Keratinocyte (primary cell): ENCODE measurements around the gene OR51M1. TPM values are rescaled to one million over a fixed set of nuclear protein-coding genes. Genes with fewer than 3 reads are reported as not detected.

Experiments used
- DNase-seq: peaks from one replicate; pipeline ENCODE4 v3.0.0-alpha.2; 2011; ENCODE audit warnings: low read depth, missing footprints, low spot score
- FAIRE-seq: peaks from 2 replicates; lab custom pipeline; 2011; peaks lifted over from hg19 to GRCh38; lab: Jason Lieb, UNC
- H2AFZ ChIP-seq: 2 replicates; pipeline ENCODE4 v1.6.0; 2012; ENCODE audit warnings: low read length, control low read depth, inconsistent platforms; ENCODE audit not compliant: control insufficient read depth
- H3K27ac ChIP-seq: 2 replicates; pipeline ENCODE4 v1.5.1; 2011; ENCODE audit warnings: low read length; ENCODE audit not compliant: control insufficient read depth, insufficient read depth
- H3K27me3 ChIP-seq: 3 replicates; pipeline ENCODE4 v1.6.0; 2011; ENCODE audit warnings: low read length; ENCODE audit not compliant: control insufficient read depth, insufficient read depth; ENCODE audit errors: extremely low read depth
- H3K36me3 ChIP-seq, 2 experiments: 2 replicates in 1 of 2; 3 replicates in 1 of 2; pipeline ENCODE4 v1.5.1; 2011; ENCODE audit warnings: low read length in 2 of 2, mild to moderate bottlenecking in 1 of 2; ENCODE audit not compliant: control insufficient read depth in 2 of 2, insufficient read depth in 2 of 2; ENCODE audit errors: extremely low read depth in 1 of 2
- H3K4me1 ChIP-seq: 3 replicates; pipeline ENCODE4 v1.5.1; 2011; ENCODE audit warnings: low read length; ENCODE audit not compliant: control insufficient read depth, insufficient read depth; ENCODE audit errors: extremely low read depth
- H3K4me2 ChIP-seq: 3 replicates; pipeline ENCODE4 v1.6.0; 2011; ENCODE audit warnings: low read depth, low read length; ENCODE audit not compliant: control insufficient read depth, insufficient read depth; ENCODE audit errors: extremely low read depth
- H3K4me3 ChIP-seq, 3 experiments: fragments of 200-600 bp in 1 of 3; sonication (generic) in 1 of 3; 2 replicates in 2 of 3; 3 replicates in 1 of 3; pipeline ENCODE4 v1.5.1; 2011 to 2016; ENCODE audit warnings: low read length in 3 of 3, mild to moderate bottlenecking in 3 of 3, control low read depth in 2 of 3, inconsistent platforms in 1 of 3, low read depth in 1 of 3, mixed read lengths in 1 of 3, mixed run types in 1 of 3, moderate library complexity in 1 of 3; ENCODE audit not compliant: control insufficient read depth in 2 of 3, insufficient read depth in 2 of 3; ENCODE audit errors: extremely low read depth in 1 of 3
- H3K79me2 ChIP-seq: 2 replicates; pipeline ENCODE4 v1.6.0; 2012; ENCODE audit warnings: low read length; ENCODE audit not compliant: control insufficient read depth, insufficient read depth
- H3K9ac ChIP-seq: 3 replicates; pipeline ENCODE4 v1.6.0; 2011; ENCODE audit warnings: low read length; ENCODE audit not compliant: control insufficient read depth, insufficient read depth; ENCODE audit errors: extremely low read depth
- H3K9me1 ChIP-seq: 3 replicates; pipeline ENCODE4 v1.6.0; 2011; ENCODE audit warnings: low read length; ENCODE audit not compliant: control insufficient read depth, insufficient read depth; ENCODE audit errors: extremely low read depth
- H3K9me3 ChIP-seq: 2 replicates; pipeline ENCODE4 v1.5.1; 2012; ENCODE audit warnings: low read depth, low read length; ENCODE audit not compliant: control insufficient read depth
- H4K20me1 ChIP-seq: 3 replicates; pipeline ENCODE4 v1.6.0; 2011; ENCODE audit warnings: low read length; ENCODE audit not compliant: control insufficient read depth, insufficient read depth; ENCODE audit errors: extremely low read depth
- CTCF ChIP-seq, 3 experiments: IDR thresholded peaks in 1 of 3; conservative IDR thresholded peaks in 1 of 3; optimal IDR thresholded peaks in 1 of 3; 2 replicates in 2 of 3; 3 replicates in 1 of 3; pipeline versions ENCODE3 to v1.5.1; 2011; ENCODE audit warnings: low read length in 3 of 3, mild to moderate bottlenecking in 3 of 3, moderate library complexity in 2 of 3, control low read depth in 1 of 3, inconsistent platforms in 1 of 3; ENCODE audit not compliant: insufficient read depth in 2 of 3; ENCODE audit errors: extremely low read depth in 1 of 3
- EZH2 ChIP-seq: IDR thresholded peaks from one replicate; pipeline ENCODE4 v1.6.1; 2012; ENCODE audit warnings: inconsistent platforms, mild to moderate bottlenecking, low read length, moderate library complexity
- dilution Hi-C: fragments of 300-500 bp; cut with MboI; formaldehyde crosslinking; loops from one replicate; pipeline ENCODE4 v1.7.0; 2020; ENCODE audit warnings: low sequenced_read_pairs; ENCODE audit not compliant: extremely low pct_ligation_motif_present
- polyA plus RNA-seq, 5 experiments: library from polyadenylated mRNA; depleted of rRNA in 3 of 5; stranded (reverse) in 3 of 5; stranded (forward) in 1 of 5; unstranded in 1 of 5; fragments of >200 nt; gene quantifications; 1 replicate in 1 of 5; 2 replicates in 3 of 5; 3 replicates in 1 of 5; pipeline versions ENCODE4 v1.2.1 to v1.2.3, GENCODE V29; 2011 to 2012; ENCODE audit warnings: missing spikeins in 2 of 5, low read depth in 1 of 5, low replicate concordance in 1 of 5

Gene OR51M1
- polyA plus RNA-seq, 1 donor (not counting 4 experiments of a cell fraction or from before 2014, with no cell fraction given) = not detected

DNA sequence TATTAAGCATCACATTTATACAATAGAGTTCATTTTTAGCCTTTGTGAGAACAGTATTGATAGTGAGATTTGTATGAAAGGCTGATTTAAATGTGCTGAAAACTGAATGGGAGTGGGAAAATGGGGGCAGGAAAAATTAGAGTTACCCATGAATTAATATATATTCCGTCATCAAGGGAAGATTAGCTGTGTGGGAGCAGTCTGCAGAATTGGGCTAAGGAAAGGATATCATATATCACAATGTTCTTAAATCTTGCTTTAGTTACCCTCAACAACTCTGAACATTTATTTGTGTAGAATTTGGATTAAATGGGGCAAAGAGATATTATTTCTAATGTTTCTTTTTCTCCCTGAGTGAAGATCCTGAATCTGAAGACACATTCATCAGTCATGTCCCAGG lies 38.2 kb downstream of the OR51M1 start, which contains the start of gene OR51Q1:
OR51Q1 (plus strand) TSS at position 301 of the 400 bp plus-strand sequence; CDS start at position 391, 90 bp downstream.
- no peak within 1 kb of the TSS for H2AFZ ChIP-seq
- no peak within 1 kb of the TSS for H3K4me2 ChIP-seq
- no peaks in the 10 kb centered on the region for H3K27me3 ChIP-seq
- H3K4me3 ChIP-seq = no peak within 1 kb of the TSS
- no peaks in the 10 kb centered on the region for H3K79me2 ChIP-seq
- DNase-seq = no peak
- no peaks in the 10 kb centered on the region for H3K4me1 ChIP-seq
- no peaks in the 10 kb centered on the region for H3K9me1 ChIP-seq
- no peak for FAIRE-seq
- H3K36me3 ChIP-seq = no peaks in the 10 kb centered on the region
- TF ChIP-seq EZH2 (no peak), CTCF (optimal IDR thresholded peaks at IDR 0.05 in 1 of 3, IDR thresholded peaks at IDR 0.05 in 1 of 3, conservative IDR thresholded peaks at IDR 0.05 in 1 of 3; ENCODE audit: extremely low read depth in 1 of 3, insufficient read depth in 2 of 3, low read length in 3 of 3) (no peak)
- H3K9ac ChIP-seq = no peak within 1 kb of the TSS
- dilution Hi-C loops = no loop called here
- no peak within 1 kb of the TSS for H3K27ac ChIP-seq
- H4K20me1 ChIP-seq = no peaks in the 10 kb centered on the region
- H3K9me3 ChIP-seq = peaks cover 2% of the 10 kb centered on the region

GRCh38 chr11:5423131-5423530 lies 39.5 kb downstream of the OR51M1 start:
- Histone ChIP-seq H3K9me1 (no peaks in the 10 kb centered on the region), H3K27ac (no peak overlapping the region), H3K9ac (no peak overlapping the region), H3K4me2 (no peak overlapping the region), H3K4me3 (no peak overlapping the region), H3K4me1 (no peaks in the 10 kb centered on the region), H2AFZ (no peak overlapping the region), H3K27me3 (no peaks in the 10 kb centered on the region), H3K79me2 (no peaks in the 10 kb centered on the region), H3K36me3 (no peaks in the 10 kb centered on the region), H3K9me3 (peaks cover 2% of the 10 kb centered on the region), H4K20me1 (no peaks in the 10 kb centered on the region)
- dilution Hi-C loops = no loop called here
- DNase-seq (no peak), FAIRE-seq (no peak)
- TF ChIP-seq EZH2 (no peak), CTCF (optimal IDR thresholded peaks at IDR 0.05 in 1 of 3, IDR thresholded peaks at IDR 0.05 in 1 of 3, conservative IDR thresholded peaks at IDR 0.05 in 1 of 3; ENCODE audit: extremely low read depth in 1 of 3, insufficient read depth in 2 of 3, low read length in 3 of 3) (no peak)
